Stimulated activated naive CD4-positive, alpha-beta T cell (primary cell): Measurements from ENCODE around the gene CYB5R4.
"Not testable (repeated sequence)": the region's sequence is repeated elsewhere in the genome, so short reads cannot be mapped to it uniquely, and the experiment has no call there.

Experiments
- DNase-seq, 6 experiments: peaks; one replicate each; lab custom pipeline; 2025; lab: John Stamatoyannopoulos, UW

The CYB5R4 gene

GRCh38 chr6:83862776-83863471, 3.4 kb downstream of the CYB5R4 start:
- DNase-seq = no peak

- DNase-seq = no peak
These were observed 7.6 kb downstream of the CYB5R4 start for GRCh38 chr6:83867043-83867442.

- DNase-seq = peak in 4 of 6 experiments; percentile 2 to 21 (median 12)
These were observed 8.2 kb downstream of the CYB5R4 start for GRCh38 chr6:83867527-83868161.

GRCh38 chr6:83868639-83869038, 9.2 kb downstream of the CYB5R4 start:
- no peak for DNase-seq

- DNase-seq = no peak
These were observed 11.2 kb downstream of the CYB5R4 start for GRCh38 chr6:83870649-83871048.

GRCh38 chr6:83872386-83873118, 13.1 kb downstream of the CYB5R4 start:
- no peak for DNase-seq

GRCh38 chr6:83873869-83874268, 14.4 kb downstream of the CYB5R4 start:
- no peak for DNase-seq

- DNase-seq = no peak
These were observed 16.4 kb downstream of the CYB5R4 start for GRCh38 chr6:83875843-83876242.

GRCh38 chr6:83878902-83879644, 19.6 kb downstream of the CYB5R4 start:
- no peak for DNase-seq

GRCh38 chr6:83879746-83880145, 20.3 kb downstream of the CYB5R4 start:
- no peak for DNase-seq

GRCh38 chr6:83883240-83883639, 23.8 kb downstream of the CYB5R4 start:
- no peak for DNase-seq

- DNase-seq = peak in 3 of 6 experiments; percentile 44 to 53 (median 48)
These were observed 25.0 kb downstream of the CYB5R4 start for GRCh38 chr6:83884523-83884922.

- DNase-seq = no peak
These were observed 26.5 kb downstream of the CYB5R4 start for GRCh38 chr6:83885984-83886383.

GRCh38 chr6:83889621-83890020, 30.1 kb downstream of the CYB5R4 start:
- no peak for DNase-seq

- no peak for DNase-seq
These were observed 31.0 kb downstream of the CYB5R4 start for GRCh38 chr6:83890520-83890919.

- no peak for DNase-seq
These were observed 32.1 kb downstream of the CYB5R4 start for GRCh38 chr6:83891586-83891985.

- DNase-seq = no peak
These were observed 33.5 kb downstream of the CYB5R4 start for GRCh38 chr6:83893024-83893423.

GRCh38 chr6:83897094-83897493, 37.6 kb downstream of the CYB5R4 start:
- not testable (repeated sequence) for DNase-seq

GRCh38 chr6:83901624-83902023, 42.1 kb downstream of the CYB5R4 start:
- no peak for DNase-seq

GRCh38 chr6:83904395-83904794, 44.9 kb downstream of the CYB5R4 start:
- no peak for DNase-seq

GRCh38 chr6:83905648-83906047, 46.2 kb downstream of the CYB5R4 start:
- DNase-seq = no peak
